GM19193 (cell line): ENCODE results near the gene ASZ1.

Experiments
- POLR2A ChIP-seq: IDR thresholded peaks from 4 replicates; pipeline ENCODE4 v1.6.1; 2011; ENCODE audit not compliant: insufficient read depth, insufficient read length; ENCODE audit errors: extremely low read depth

The ASZ1 gene, protein sequence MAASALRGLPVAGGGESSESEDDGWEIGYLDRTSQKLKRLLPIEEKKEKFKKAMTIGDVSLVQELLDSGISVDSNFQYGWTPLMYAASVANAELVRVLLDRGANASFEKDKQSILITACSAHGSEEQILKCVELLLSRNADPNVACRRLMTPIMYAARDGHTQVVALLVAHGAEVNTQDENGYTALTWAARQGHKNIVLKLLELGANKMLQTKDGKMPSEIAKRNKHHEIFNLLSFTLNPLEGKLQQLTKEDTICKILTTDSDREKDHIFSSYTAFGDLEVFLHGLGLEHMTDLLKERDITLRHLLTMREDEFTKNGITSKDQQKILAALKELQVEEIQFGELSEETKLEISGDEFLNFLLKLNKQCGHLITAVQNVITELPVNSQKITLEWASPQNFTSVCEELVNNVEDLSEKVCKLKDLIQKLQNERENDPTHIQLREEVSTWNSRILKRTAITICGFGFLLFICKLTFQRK

DNA sequence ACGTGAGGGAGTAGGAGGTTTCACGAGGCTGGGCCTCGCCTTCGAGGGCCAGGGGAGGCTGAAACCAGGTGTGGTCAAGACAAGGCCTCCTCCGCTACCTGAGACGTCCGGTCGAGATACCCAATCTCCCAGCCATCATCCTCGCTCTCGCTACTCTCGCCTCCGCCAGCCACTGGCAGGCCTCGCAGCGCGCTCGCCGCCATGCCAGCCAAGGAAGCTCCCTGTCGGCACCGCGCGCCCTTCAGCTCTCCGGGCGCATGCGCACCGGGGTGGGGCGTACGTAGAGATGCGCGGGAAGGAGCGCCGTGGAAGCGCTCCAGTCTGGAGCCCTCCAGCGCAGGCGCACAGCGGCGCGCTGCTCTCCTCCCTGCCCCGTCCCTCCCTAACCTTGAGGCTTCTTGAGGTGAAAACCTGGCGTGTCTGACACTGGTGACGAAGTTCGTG lies at the start of gene ASZ1:
Gene ASZ1 (minus strand): TSS at position 236 of the 444 bp plus-strand sequence. CDS start 33 bp downstream, at position 203.
- TF ChIP-seq POLR2A: no peak

DNA sequence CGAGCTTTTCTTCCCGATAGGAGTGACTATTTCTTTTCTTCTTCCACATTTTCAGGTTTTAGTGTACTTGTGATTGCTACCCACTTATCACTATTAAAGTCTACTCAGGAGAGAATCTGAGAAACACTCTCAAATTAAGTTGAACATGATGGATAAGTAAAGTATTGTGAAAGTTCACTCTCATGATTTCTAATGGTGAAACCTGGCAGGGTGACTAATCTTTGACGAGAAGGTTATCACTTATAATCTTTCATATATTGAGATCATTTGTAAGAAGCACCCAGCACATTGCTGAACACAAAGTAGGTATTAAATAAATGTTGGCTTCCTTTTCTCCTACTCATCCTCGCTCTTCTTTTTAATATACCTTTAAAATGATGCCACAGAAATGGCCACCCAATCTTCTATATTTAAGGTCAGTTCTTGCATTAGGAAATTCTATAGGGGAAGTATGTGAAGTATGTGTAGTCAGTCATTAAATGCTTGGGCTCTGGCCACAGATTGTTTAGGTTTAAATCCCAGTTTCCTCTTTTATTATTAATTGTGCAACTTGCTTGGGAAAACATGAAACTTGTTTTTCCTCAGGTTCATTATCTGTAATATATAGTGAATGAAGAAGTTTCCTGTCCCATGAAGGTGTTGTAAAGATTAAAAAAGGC lies 49.4 kb upstream of the ASZ1 start:
- TF ChIP-seq POLR2A: no peak

DNA sequence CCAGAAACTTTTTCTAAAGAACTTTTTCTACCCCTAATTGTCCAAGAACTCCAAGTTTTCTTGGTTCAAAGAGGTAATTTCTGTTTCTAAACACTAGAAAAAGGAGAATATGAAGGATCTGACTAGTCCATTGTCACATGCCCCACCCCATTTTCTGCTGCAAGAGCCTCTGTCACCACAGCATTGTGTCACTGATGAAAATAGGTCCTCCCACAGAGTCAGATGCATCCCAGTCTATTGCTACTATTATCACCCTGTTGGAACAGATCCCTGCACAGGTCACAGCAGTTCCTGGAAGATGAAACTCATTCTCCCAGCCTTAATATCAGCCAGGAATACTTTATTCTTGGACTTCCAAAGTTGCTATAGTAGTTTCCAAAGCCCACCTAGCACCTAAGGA lies 45.0 kb upstream of the ASZ1 start:
- no peak for TF ChIP-seq POLR2A

DNA sequence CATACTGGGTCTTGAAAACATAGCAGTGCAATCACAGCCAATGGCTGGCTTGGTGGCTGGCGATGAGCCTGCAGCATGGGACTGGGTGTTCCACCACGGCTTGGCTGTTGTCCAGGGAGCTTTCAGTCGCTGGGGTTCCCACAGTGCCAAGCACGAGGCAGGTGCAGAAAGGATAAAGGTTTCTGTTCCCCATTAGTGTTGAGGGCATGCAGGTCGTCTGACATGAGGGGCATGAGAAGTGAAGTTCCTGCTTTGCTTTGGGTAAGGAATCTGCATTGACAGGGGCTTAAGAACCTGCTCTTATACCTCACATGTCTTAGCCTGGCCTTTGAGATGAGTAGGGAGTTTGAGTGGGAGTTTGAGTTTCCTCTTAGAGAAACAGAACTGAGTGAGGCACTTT lies 43.5 kb upstream of the ASZ1 start:
- TF ChIP-seq POLR2A: no peak

GRCh38 chr7:117468174-117468573 lies 40.9 kb upstream of the ASZ1 start:
- TF ChIP-seq POLR2A: no peak

DNA sequence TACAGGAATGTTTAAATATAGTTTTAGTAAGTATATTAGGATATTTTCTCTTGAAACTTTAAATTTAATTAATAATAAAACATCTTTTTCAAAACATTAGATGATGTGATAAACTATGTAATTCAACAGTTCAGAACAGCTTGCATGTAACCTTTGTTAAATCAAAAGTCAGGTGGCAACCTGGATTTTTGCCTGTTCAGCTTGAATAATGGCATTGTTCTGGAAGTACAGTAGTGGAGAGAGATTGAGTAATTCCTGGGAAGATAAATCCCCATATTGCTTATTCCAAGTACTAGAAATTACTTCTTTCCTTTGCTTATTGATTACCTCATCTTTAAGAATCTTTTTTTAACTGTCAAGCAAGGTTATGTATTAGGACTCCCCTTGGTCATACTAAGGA lies 32.4 kb upstream of the ASZ1 start:
- TF ChIP-seq POLR2A: no peak

GRCh38 chr7:117458977-117459583 lies 31.8 kb upstream of the ASZ1 start:
- no peak for TF ChIP-seq POLR2A

GRCh38 chr7:117448655-117449054 lies 21.4 kb upstream of the ASZ1 start:
- TF ChIP-seq POLR2A: no peak

DNA sequence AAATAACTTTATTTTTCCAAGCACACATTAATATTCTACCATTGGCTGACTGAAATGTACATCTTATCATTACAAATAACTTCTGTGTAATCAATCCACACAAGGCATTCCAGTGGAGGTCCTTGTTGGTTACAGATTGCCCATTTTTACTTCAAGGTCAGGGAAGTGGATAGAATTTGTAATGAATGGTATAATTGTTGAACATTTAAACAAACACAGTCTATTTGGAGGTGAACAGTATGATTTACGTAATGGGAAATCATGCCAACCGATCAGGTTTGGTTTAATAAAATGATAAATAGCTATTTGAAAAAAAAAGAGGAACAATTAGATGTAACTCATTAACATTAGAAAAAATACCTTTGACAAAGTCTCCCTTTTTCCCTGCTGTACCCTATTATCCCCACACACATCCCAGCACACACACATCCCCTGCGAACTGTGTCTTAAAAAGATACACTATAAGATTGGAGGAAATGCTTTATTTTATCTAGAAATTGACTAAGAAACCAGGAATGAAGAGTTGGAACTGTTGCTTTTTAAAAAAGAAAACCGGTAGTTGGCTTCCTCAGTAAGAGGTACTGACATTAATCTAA lies 19.0 kb upstream of the ASZ1 start:
- TF ChIP-seq POLR2A: no peak

GRCh38 chr7:117445206-117445605 lies 17.9 kb upstream of the ASZ1 start:
- TF ChIP-seq POLR2A: no peak

DNA sequence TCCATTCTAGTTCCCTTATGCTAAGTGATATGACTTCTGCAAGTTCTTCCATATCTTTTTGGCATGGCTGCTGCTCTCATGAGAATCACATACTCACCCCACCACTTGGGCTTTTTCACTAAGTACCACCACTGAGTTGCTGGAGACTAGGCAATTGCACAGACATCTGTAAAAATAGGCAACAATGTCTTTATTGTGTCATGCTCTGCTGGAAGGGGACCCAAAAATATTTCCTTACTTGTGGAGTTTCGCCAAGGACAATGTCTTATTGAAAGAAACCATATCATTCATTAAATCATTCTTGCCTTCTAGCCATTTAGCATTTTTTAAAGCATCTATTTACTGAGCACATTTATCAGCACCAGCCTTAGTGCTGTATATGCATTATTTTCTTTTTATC lies 17.4 kb upstream of the ASZ1 start:
- TF ChIP-seq POLR2A: no peak

DNA sequence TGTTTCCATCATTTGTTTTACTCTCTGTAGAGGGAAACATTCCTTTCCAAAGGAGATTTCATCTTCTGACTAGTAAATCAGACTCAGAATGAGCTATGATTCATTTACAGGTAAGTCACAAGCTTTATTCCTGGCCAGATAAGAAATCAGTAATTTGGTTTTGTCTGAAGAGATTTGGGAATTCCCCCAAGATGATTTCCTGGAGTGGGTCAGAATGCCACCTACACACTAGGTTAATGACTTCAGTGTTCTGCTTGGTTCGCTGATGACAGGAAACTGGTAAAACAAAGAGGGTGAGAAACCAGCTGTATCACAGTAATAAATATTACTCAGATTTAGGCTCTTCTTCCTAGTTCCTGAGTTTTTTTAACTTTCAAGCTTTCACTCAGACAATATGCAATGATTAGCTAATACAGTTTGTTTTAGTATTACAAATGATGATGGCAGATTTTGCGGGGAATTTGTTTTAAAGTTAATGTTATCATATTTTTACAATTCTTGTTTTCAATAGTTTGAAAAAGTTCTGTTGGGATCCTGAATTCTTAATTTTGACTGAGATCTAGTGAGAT lies 8.3 kb upstream of the ASZ1 start:
- TF ChIP-seq POLR2A: no peak

DNA sequence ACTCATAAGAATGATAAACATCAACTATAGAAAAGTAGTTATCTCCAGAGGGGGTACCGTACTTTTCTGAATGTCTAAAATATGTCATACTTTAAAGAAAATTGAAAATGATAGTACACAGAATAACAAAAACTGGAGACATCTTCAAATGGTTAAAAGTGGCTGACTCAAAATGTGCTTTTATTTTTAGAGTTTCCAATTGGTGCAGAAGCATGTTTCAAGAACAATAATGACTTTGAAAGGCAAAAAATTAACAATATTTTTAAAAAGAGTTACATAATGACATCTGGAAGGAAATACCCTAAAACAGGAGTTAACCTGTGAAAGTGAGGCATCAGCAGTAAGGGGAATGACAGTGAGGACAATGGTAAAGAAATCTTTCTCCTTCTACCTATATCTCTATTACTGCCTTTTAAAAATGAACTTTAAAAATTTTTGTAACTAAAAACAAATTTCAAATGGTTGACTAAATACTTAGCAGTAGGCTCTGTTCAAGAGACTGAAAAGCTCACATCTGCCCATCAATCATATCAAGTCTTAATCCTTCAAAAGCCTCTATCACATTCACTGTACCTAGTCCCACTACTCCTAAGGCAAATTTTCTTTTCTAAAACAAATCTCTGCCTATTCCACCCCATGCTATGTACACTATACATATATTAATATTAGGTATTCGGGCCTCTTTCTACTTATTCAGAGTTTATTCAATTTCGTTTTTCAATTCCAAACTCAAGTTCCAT lies 3.0 kb downstream of the ASZ1 start:
- no peak for TF ChIP-seq POLR2A

DNA sequence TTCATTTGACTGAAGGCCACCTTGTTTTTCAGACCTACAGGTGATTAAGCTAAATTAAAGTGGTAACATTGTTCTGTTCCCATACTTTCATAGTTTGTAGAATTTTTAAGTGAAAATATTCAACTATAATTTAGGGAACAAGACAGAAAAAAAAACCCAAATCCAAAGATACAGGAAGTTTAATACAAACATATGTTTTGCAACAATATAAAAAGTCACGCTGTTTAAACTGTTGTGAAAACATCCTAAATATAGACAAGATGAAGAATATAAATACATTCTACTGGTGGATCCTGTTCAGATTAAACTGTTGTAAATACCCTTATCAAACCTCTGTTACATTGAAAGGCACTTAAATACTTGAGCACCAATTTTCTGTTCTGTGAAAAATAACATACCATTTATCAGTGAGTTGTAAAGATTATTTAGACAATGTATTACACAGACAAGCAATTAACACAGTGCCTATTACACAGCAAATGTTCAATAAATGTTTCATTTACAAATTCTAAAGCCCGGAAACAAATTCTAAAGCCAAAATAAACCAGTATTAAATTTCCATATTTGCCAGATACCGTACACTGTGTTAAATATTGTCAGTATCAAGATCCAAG lies 14.2 kb downstream of the ASZ1 start:
- no peak for TF ChIP-seq POLR2A
